PC-3 (cell line): ENCODE data around the gene FIGLA. TPM values are rescaled to one million over a fixed set of nuclear protein-coding genes. Genes with fewer than 3 reads are reported as not detected.

Experiments
- ATAC-seq: fragments of 200-7000 bp; cut with Tn5 transposase; 2 replicates; pipeline ENCODE4 v1.9.1; 2020; ENCODE audit warnings: mild to moderate bottlenecking, moderate library complexity
- Bru-seq: library from RNA; stranded (reverse); fragments of 400-500 nt; gene quantifications from one replicate; lab custom pipeline; 2021; lab: Mats Ljungman, UMichigan
- BruChase-seq, 2 experiments: library from RNA; stranded (reverse); fragments of 400-500 nt; gene quantifications; one replicate each; lab custom pipeline; 2021; lab: Mats Ljungman, UMichigan
- BruUV-seq: library from RNA; stranded (reverse); fragments of 400-500 nt; replicated peaks from 2 replicates; lab custom pipeline; 2021; lab: Mats Ljungman, UMichigan
- CTCF ChIA-PET: fragments of 300-600 bp; sonication (Branson Sonifier 250); formaldehyde crosslinking; loops from one replicate; lab custom pipeline; 2022; ENCODE audit warnings: antibody characterized with exemption; lab: Charles Lee
- POLR2A ChIA-PET: fragments of 300-600 bp; sonication (Branson Sonifier 250); formaldehyde crosslinking; loops from one replicate; lab custom pipeline; 2022; ENCODE audit warnings: antibody characterized with exemption; ENCODE audit not compliant: unreplicated experiment; lab: Charles Lee
- DNase-seq: peaks from one replicate; pipeline ENCODE4 v3.0.0-alpha.2; 2015
- H2AFZ ChIP-seq: fragments of 300-600 bp; sonication (generic); 2 replicates; pipeline ENCODE4 v1.6.0; 2016; ENCODE audit warnings: antibody characterized with exemption, low read length
- H3F3A ChIP-seq: fragments of 300-600 bp; sonication (generic); one replicate; pipeline ENCODE4 v1.6.0; 2017; ENCODE audit warnings: antibody characterized with exemption, low read length, control low read depth, mild to moderate bottlenecking; ENCODE audit not compliant: unreplicated experiment
- H3K27ac ChIP-seq: fragments of 300-600 bp; sonication (generic); 2 replicates; pipeline ENCODE4 v1.5.1; 2016; ENCODE audit warnings: mild to moderate bottlenecking, low read length
- H3K27me3 ChIP-seq: fragments of 300-600 bp; sonication (generic); 2 replicates; pipeline ENCODE4 v1.6.1; 2016; ENCODE audit warnings: low read length, mixed read lengths
- H3K36me3 ChIP-seq: fragments of 300-600 bp; sonication (generic); 2 replicates; pipeline ENCODE4 v1.6.1; 2016; ENCODE audit warnings: low read depth, mixed run types, low read length, mixed read lengths
- H3K4me1 ChIP-seq: fragments of 300-600 bp; sonication (generic); 2 replicates; pipeline ENCODE4 v1.5.1; 2016; ENCODE audit warnings: low read length; ENCODE audit not compliant: insufficient read depth
- H3K4me2 ChIP-seq: fragments of 300-600 bp; sonication (generic); 2 replicates; pipeline ENCODE4 v1.6.0; 2016; ENCODE audit warnings: low read length
- H3K4me3 ChIP-seq: fragments of 300-600 bp; sonication (generic); 2 replicates; pipeline ENCODE4 v1.5.1; 2016; ENCODE audit warnings: mild to moderate bottlenecking, low read length, mixed read lengths
- H3K79me2 ChIP-seq: fragments of 300-600 bp; sonication (generic); 2 replicates; pipeline ENCODE4 v1.6.1; 2017; ENCODE audit warnings: low read length, mixed read lengths
- H3K9ac ChIP-seq: fragments of 300-600 bp; sonication (generic); 2 replicates; pipeline ENCODE4 v1.6.0; 2016; ENCODE audit warnings: mild to moderate bottlenecking, low read length
- H3K9me2 ChIP-seq: fragments of 300-600 bp; sonication (generic); replicated peaks from 2 replicates; pipeline ENCODE4 v1.6.1; 2016; ENCODE audit warnings: mixed run types, low read length, mixed read lengths
- H3K9me3 ChIP-seq: fragments of 300-600 bp; sonication (generic); 2 replicates; pipeline ENCODE4 v1.6.1; 2016; ENCODE audit warnings: low read length, mixed read lengths
- H4K20me1 ChIP-seq: fragments of 300-600 bp; sonication (generic); 2 replicates; pipeline ENCODE4 v1.6.1; 2016; ENCODE audit warnings: low read length, mixed read lengths
- EZH2 ChIP-seq: fragments of 300-600 bp; sonication (generic); IDR thresholded peaks from one replicate; pipeline ENCODE4 v1.6.1; 2017; ENCODE audit warnings: antibody characterized with exemption, mild to moderate bottlenecking, low read length; ENCODE audit not compliant: unreplicated experiment
- EZH2phosphoT487 ChIP-seq: fragments of 300-600 bp; sonication (generic); IDR thresholded peaks from 2 replicates; pipeline ENCODE4 v1.6.1; 2018; ENCODE audit warnings: mild to moderate bottlenecking, antibody characterized with exemption, low read length, borderline replicate concordance
- intact Hi-C: fragments of 100-400 bp; cut with micrococcal nuclease; formaldehyde crosslinking; loops from 2 replicates; pipeline ENCODE4 v1.9.0; 2023
- long read RNA-seq: library from polyadenylated mRNA; unstranded; transcript quantifications from one replicate; pipeline ENCODE4 v2.0.0, GENCODE V29; 2021; ENCODE audit not compliant: unreplicated experiment
- total RNA-seq: library from RNA; depleted of rRNA; stranded (reverse); fragments of >200 nt; gene quantifications from 2 replicates; pipeline ENCODE4 v1.2.3, GENCODE V29; 2014; rRNA removed
- TF ChIP-seq, protein P1 (sequence below): fragments of 300-600 bp; sonication (generic); conservative IDR thresholded peaks from 2 replicates; pipeline ENCODE4 v1.5.1; 2017; ENCODE audit warnings: antibody characterized with exemption, low read depth, mild to moderate bottlenecking, low read length

FIGLA gene, protein sequence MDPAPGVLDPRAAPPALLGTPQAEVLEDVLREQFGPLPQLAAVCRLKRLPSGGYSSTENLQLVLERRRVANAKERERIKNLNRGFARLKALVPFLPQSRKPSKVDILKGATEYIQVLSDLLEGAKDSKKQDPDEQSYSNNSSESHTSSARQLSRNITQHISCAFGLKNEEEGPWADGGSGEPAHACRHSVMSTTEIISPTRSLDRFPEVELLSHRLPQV
- total RNA-seq (not detected in 2 replicates), Bru-seq, nascent RNA (not detected), BruChase-seq, experiment 1, labeled RNA remaining after a 6-hour chase (not detected), BruChase-seq, experiment 2, labeled RNA remaining after a 2-hour chase (percentile 3 among the genes with signal in this experiment)
- long read RNA-seq = 0 reads

DNA sequence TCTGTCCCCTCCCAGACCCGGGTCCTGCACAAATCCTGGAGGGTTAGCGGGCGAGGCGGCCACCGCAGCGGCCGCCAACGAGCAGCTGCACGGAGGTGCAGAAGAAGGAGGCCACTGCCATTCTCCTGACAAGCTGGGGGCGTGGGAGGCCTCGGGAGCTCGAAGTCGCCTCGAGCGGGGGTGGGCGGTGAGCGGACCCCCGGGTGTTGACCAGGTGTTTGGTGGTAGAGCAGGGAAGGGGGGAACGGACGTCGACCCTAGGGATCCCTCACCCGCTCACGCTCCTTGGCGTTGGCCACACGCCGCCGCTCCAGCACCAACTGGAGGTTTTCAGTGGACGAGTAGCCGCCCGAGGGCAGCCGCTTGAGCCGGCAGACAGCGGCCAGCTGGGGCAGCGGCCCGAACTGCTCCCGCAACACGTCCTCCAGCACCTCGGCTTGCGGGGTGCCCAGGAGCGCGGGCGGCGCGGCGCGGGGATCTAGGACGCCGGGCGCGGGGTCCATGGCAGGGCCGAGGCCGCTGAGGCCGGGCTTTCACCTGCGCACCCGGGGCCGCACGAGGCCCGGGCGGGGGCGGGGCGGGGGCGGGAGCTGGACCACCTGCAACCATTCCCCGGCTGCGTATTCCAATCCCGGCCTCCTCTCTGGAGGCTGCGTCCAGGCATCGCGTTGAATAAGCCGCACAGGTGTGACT lies at the start of gene FIGLA:
Gene FIGLA (minus strand): TSS at position 508 of the 693 bp plus-strand sequence. CDS start 5 bp downstream, at position 503.
- POLR2A ChIA-PET = no interaction called here
- Histone ChIP-seq H3K27me3 (peaks cover 63% of the 10 kb centered on the region), H3K9me2 (no peaks in the 10 kb centered on the region), H3K4me2 (peak within 1 kb of the TSS; percentile 64), H3K27ac (no peak within 1 kb of the TSS), H3K9me3 (no peaks in the 10 kb centered on the region), H3K4me1 (no peaks in the 10 kb centered on the region), H4K20me1 (no peaks in the 10 kb centered on the region), H3K9ac (no peak within 1 kb of the TSS), H3K4me3 (peak within 1 kb of the TSS; percentile 29), H3K36me3 (no peaks in the 10 kb centered on the region), H3K79me2 (no peaks in the 10 kb centered on the region), H2AFZ (peak within 1 kb of the TSS; percentile 50), H3F3A (no peaks in the 10 kb centered on the region)
- no peak for ATAC-seq
- DNase-seq = no peak
- intact Hi-C loops = no loop called here
- TF ChIP-seq, protein P1, sequence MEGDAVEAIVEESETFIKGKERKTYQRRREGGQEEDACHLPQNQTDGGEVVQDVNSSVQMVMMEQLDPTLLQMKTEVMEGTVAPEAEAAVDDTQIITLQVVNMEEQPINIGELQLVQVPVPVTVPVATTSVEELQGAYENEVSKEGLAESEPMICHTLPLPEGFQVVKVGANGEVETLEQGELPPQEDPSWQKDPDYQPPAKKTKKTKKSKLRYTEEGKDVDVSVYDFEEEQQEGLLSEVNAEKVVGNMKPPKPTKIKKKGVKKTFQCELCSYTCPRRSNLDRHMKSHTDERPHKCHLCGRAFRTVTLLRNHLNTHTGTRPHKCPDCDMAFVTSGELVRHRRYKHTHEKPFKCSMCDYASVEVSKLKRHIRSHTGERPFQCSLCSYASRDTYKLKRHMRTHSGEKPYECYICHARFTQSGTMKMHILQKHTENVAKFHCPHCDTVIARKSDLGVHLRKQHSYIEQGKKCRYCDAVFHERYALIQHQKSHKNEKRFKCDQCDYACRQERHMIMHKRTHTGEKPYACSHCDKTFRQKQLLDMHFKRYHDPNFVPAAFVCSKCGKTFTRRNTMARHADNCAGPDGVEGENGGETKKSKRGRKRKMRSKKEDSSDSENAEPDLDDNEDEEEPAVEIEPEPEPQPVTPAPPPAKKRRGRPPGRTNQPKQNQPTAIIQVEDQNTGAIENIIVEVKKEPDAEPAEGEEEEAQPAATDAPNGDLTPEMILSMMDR = no peak
- TF ChIP-seq EZH2 (no peak), EZH2phosphoT487 (no peak)
- CTCF ChIA-PET = no interaction called here
- no TSS peak for BruUV-seq

DNA sequence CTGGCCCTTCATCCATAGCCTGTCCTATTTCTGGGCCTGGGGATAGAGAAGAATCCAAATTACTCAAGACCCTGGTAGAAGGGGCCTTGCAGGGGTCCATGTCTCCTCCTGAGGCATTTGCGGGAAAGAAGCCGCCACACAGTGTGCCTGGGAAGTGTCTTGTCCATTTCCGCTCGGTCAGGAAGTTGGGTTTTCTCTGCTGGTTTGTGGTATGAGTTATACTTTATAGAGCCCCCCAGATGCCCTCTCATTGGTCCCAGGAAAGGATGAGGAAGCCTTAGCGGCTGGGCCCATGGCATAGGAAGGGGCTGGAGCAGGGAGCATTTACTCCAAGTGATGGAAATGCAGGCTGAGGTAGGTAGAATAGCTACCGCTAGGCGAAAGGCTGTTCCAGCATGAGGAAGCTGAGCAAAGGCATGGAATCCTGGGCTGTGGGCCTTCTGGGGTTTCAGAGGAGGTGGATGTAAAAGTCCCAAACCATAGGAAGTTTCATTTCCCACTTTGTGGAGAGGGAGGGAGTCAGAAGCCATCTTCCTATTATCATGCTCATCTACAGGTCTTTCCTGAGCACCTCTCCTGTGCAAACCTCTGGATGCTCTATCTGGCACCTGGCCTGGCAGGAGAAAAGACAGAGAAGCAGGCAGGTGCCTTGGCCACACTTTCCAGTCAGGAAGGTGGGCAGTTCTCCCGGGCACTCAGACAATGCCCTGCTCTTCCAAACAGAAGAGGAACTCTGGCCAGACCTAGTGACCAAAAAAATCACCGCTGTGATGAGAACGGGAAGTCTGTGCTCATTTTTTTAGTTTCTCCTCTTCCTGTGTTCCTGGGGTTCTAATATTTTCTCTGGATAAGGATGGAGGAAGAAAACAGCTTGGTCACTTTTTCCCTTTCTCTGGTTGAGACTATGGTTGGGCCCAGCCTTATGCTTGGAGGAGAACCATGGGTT lies 47.8 kb upstream of the FIGLA start:
- Histone ChIP-seq H3K36me3 (no peaks in the 10 kb centered on the region), H3K27me3 (peaks cover 92% of the 10 kb centered on the region), H3K4me3 (no peak overlapping the region), H3K79me2 (no peaks in the 10 kb centered on the region), H3K4me2 (no peak overlapping the region), H3F3A (no peaks in the 10 kb centered on the region), H3K9ac (no peak overlapping the region), H4K20me1 (no peaks in the 10 kb centered on the region), H3K27ac (no peak overlapping the region), H3K9me3 (no peaks in the 10 kb centered on the region), H3K4me1 (no peaks in the 10 kb centered on the region), H3K9me2 (no peaks in the 10 kb centered on the region), H2AFZ (no peak overlapping the region)
- DNase-seq (no peak), ATAC-seq (no peak)
- intact Hi-C loops = no loop called here
- BruUV-seq = no TSS peak
- ChIA-PET POLR2A (no interaction called here), CTCF (no interaction called here)
- TF ChIP-seq, protein P1 = no peak
- TF ChIP-seq EZH2phosphoT487 (no peak), EZH2 (no peak)
